ENCODE results near the gene SAP30BP. TPM values are rescaled to one million over a fixed set of nuclear protein-coding genes. Genes with fewer than 3 reads are reported as not detected.
A peak's percentile ranks its signal among the peaks of the same experiment; 100 is the strongest.

The SAP30BP gene
- polyA plus RNA-seq, 10 donors, result 61.2 to 83.6 (median 71.5) TPM

DNA sequence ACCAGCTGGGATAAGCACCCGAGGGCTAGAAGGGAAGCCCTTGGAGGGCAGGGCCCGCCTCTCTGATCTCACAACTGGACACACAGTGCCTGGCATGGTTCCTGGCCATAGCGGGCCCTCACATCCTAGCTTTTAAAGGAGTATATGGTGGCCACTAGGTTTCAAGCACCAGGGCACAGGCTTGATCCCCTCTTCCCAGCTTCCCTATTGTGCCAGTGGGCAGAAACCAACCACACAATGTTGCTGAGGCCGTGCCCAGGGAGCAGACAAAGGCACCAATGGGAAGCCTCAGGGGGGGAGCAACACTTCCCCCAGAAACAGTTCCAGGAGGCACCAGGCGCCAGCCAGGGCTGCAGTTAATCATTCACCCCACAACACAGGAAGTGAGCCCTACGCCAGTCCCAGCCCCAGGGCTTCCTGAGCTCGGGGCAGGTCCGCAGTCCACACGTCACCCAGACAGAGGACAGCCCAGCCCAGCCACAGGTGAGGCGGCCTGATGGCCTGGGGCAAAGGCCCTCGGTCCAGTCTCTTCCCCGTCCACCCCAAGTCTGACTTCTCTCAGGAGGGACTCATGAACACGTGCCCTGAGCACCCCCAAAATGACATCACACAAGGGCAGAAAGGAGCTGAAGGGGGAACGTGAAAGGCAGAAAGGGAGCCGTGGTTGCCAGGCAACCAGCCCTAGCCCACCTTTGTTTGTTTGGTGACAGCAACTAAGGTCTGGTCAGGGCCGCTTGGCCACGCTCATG is 21.1 kb upstream of the SAP30BP start:
- DNase-seq, result no peak

DNA sequence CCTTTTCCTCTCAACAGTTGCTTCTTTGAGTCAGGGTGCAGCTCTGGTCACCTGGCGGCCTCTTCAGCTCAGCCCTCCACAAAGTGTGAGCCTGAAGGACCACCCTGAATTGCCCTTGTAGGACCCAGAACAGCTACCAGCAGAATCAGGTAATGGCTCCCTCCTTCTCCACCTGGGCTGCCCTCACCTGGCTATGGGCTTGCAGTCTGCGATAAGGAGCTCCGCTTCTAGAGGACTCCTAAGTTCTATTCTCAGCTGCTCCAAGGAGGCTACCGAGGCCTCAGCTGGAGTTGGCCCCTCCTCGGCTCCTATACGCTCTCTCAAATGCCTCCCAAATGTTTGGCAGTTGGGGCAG is 20.5 kb upstream of the SAP30BP start:
- DNase-seq, result no peak

DNA sequence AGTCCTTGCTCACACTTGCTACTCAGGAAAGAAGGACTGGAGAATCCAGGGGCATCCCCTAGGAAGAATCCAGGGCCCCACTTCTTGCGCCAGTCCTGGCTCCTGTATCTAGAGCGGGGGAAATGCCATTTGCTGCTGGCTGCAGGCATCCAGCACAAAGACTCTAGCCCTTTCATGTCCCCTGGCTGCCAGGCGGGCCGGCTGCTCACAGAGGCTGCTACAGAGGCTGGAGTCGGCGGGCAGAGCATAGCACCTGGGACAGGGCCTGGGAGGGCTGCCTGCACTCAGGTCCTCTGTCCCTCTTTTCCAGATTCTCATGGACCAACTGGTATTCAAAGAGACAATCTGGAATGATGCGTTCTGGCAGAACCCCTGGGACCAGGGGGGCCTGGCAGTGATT is 20.1 kb upstream of the SAP30BP start:
- DNase-seq, result no peak

DNA sequence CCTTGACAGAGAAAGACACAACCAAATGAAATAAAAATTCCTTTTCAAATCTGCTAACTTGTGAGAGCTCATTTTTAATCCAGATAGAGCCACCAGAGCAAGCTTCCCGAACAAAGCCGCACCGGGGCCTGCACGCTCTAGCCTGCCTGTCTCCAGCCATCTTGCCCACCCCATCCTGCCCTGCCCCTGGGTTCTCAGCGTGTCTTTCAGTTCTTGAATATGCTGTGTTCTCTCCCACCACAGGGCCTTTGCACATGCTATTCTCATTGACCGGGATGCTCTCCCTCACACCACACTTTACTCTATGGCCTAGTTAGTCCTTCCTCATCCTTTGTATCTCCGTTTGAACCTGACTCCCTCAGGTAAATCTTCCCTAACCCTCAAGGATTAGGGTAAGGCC is 19.2 kb upstream of the SAP30BP start:
- DNase-seq, result no peak

DNA sequence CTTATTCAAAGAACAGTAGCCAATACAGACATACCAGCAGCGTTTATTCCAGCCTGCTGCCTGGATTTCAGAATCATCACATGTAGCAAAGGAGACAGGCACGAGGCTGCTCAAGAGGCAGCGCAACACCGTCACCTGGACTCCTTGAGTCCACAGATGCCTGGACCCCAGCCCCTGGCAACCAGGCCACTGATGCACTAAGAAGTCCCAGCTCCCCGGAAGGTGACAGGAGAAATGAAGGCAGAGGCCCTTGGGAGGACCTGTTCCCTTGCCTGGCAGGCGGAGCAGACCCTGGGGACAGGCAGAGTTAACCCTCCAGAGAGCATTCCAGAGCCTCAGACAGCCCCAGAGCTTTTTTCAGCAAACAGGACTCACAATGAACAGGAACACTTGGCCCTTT is 17.5 kb upstream of the SAP30BP start:
- DNase-seq, result no peak

DNA sequence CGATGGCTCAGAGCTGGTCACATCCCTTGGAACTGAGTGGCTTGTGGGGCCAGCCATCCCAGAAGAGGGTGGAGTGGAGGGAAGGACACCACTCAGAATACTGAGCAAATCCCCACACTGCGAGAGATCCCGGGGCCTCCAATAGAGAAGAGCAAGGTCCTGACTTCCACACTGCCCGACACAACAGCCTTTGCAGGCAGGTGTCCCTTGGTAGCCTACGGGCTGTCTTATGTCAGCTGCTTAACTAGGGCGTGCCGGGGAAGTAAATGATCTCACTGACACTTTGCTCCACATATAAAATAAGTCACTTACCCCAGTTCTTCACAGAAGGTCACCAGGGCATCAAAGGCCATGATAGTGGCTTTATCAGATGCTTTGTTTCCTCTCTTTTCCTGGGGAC is 16.3 kb upstream of the SAP30BP start:
- no peak for DNase-seq

DNA sequence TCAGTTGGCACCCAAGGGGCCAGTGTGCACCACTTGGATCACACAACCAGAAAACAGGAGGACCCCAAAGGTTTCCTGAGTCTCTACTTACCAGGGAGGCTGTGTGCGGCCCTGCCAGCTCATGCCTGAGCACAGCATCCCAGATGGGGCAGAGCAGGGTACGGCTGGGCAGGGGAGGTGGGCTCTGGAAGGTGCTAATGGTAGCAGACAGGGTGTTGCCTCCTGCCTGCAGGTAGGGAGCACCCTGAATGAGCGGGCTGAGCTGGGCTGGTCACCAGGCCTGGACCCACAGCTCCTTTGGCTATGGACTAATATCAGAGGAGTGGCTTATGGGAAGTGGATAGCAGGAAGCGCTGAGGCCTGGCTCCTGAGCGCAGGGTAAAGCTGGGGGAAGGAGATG is 14.8 kb upstream of the SAP30BP start:
- DNase-seq, result no peak

DNA sequence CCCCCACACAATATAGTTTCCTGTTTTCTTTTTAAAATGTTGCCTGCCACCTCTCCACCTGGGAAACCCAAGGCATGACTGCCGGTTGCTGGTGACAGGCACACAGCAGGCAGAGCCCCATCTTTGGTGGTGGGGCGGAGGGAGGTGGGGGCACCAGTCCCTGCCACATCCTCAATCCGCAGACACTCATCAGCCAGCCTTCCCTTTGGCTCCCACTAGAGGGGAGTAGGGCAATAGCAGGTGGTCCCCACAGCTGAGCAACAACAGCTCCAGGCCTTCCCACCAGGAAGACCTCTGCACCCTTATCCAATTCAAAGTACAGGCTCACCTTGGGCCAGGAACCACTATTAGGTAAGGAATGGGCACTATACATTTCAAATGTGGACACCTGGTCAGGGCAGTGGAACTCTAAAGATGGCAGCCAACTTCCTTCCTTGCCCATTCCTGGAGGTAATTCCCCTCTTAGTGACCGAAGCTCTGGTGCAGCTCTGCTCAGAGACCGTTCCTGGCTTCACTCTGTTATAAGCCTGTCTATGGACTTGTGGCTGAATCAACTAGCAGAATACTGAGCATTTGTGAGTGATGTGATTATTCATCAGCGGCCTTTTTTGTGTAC is 14.1 kb upstream of the SAP30BP start:
- DNase-seq, result peak in 1 of 3 donors; percentile 49

DNA sequence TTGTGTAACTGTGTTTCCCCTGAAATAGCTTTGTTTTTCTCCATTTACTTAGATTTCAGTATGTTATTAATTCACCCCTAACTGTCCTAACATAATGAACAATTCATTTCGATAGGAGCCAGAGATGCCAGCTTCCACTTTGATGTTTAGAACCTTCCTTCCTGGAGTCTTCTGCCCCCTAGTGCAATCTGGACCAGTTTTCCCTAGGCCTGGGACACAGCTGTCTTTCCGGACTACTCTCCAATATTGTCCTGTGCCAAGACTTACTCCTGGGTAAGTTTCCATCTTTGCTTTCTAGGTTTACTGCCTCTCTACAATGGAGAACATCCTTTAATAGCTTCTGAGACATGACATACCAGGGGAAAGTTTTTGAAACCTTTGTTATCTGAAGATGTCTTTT is 13.0 kb upstream of the SAP30BP start:
- DNase-seq, result no peak

DNA sequence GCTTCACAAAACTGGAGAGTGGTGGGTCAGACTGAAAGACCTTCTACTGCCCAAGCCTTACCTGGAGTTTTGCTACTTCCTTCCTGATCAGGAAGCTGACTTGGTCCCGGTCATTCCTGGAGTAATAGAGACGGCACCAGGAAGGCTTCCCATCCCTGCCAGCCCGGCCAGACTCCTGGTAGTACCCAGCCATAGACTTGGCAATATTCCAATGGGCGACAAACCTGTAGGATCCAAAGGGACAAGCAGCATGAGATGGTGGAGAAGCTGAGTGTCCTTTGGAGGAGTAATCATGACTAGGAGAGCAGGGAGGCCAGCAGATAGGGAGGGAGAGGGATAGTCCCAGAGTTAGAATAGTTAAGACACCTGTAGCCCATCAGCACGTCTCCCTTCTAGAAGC is 8.9 kb upstream of the SAP30BP start:
- DNase-seq, result no peak

DNA sequence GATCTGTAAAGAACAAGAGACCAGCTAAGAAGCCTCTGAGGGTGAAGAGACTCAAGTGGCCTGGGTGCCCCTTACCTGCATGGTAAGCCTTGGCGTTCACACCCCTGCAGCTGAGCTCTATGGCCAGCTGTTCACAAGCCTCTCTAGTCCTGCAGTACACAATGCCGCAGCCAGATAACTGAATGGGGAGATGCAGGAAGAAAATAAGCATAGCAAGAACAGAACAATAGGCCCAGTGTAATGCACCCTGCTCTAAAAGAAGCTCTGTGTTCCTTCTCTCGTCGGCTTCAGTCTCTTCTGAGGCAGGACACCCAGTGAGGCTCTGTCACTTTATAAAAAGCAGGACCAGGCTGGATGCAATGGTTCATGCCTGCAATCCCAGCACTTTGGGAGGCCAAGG is 5.6 kb upstream of the SAP30BP start:
- DNase-seq, result no peak

DNA sequence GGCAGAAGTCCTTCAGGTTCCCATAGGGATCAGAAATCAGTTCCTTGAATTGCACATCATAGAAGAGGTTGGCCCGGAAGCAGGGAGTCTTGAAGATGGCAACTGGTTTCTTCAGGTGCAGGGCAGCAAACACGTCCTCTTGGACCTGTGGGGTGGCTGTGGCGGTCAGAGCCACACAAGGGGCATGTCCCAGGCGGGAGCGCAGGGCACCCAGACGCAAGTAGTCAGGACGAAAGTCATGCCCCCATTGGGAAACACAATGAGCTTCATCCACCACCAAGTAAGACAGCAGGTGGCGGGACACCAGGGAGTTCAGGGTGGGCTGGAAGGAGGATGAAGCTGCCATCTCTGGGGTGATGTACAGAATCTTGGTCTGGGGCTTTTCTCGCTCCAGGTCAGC is 4.6 kb upstream of the SAP30BP start:
- DNase-seq, result no peak

DNA sequence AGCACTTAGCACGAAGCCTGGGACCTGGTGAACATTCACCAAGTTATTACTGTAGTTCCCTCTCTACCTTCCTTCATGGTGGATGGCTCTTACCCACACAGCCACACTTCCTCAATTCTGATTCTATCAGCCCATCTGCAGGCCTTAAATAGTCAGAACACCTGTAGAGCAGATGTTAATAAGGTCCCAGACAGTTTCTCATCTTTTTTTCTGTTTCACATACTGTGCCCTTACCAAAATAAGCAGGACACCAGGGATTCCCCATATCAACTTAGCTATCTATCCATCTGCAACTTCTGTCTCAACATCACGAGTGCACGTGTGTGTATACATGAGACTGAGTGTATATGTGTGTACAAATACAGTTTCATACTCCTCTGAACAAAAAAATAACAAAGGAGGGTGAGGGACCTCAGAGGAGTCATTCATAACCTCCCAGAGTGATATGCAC is 3.0 kb upstream of the SAP30BP start:
- DNase-seq, result no peak

DNA sequence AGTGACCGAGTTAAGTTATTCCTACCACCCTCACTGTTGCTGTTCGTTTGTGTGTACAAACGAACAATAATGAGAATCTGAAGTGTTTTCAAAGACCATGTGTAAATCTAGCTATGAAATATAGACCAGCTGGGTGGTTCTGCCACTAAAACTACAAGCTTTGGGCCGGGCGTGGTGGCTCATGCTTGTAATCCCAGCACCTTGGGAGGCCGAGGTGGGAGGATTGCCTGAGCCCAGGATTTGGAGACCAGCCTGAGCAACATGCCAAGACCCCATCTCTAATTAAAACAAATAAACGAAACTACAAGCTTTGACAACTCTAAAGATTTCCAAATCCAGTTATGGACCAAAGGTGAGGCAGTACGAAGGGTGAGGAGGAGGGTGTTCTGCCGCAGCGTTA is 1.2 kb upstream of the SAP30BP start:
- no peak for DNase-seq

DNA sequence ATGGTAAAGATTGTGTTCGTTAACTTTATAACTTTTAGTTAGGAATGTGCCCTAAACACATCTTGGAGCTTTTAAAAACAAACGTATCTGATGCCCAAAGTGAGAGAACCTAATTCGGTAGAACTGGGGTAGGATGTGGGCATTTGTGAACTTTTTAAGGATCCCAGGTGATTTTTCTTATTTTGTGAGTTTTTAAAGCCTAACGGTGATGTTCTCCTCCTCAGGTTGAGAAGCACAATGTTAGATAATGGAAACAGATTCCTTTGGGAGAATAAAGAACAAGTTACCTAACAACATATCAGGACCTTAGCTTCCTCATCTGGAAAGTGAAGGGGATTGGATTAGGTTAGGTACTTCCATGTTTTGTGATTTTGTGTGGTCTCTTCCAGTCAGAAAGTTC is 687 bp downstream of the SAP30BP start:
- no peak for DNase-seq

DNA sequence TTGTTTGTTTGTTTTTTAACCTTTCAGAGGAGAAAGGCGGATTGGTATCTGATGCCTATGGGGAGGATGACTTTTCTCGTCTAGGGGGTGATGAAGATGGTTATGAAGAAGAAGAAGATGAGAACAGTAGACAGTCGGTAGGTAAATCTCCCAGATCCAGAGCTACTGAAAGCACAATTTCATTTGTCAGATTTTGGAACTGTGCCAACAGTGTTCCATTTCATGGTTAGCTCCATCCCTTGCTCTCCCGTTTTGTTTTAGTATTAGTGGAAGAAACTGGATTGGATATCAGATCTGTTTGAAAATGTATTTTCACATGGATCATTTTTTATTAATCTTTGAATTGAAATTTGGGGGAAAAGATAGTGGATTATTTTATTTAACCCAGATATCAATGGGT is 1.4 kb downstream of the SAP30BP start:
- DNase-seq, result no peak

DNA sequence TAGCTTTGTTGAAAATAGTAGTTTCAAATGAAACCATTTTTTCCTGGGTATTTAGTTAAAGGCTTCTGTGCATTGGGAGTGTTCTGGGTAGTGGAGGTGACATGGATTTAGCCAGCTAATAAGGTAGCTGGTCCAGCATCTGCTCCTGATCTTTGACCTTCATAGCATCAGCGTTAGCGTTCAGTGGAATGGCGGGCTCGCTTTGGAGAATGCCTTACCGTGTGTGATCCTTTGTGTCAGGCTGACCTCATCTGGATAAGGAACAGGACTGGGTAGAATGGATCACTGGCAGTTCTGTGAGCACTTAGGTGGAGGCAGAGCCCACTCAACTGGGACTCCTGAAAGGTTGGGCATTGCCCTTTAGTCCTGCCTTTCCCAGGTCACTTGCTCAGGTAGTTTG is 3.7 kb downstream of the SAP30BP start:
- no peak for DNase-seq

DNA sequence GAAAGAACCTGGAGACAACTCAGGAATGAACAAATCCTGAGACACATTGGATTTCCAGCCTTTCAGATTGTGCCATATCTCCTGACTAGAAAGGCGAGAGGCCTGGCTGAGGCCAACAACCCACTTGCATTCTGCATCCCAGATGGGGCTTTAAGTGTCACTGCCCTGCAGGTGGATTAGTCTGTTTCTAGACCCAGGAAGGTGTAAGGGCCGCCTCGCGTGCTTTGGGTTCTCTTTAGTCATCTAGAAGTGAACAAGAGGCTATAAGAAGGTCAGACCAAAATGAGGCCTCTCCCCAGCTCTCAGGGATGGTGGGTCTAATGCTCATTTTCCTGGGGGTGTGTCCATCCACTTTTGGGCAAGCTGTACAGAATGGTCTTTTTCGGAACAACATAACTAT is 4.9 kb downstream of the SAP30BP start:
- DNase-seq, result no peak

DNA sequence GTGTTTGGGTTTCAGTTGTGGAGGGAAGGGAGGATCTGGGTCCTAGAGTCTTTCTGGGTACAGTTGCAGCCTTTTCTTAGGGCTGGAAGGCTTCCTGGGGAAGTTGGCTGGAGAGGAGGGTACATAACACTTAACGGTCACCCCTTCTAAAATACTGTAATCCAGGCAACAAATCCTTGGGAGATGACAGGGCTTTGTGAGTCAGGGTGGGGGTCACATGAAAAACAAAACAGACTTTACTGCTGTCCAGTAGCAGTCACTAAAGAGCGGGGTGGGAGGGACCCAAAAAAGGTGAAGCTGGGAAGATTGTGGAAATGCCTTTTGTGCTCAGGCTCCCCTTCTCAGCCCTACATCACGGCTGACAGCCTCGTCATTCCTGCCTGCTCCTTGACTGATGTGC is 6.3 kb downstream of the SAP30BP start:
- no peak for DNase-seq

DNA sequence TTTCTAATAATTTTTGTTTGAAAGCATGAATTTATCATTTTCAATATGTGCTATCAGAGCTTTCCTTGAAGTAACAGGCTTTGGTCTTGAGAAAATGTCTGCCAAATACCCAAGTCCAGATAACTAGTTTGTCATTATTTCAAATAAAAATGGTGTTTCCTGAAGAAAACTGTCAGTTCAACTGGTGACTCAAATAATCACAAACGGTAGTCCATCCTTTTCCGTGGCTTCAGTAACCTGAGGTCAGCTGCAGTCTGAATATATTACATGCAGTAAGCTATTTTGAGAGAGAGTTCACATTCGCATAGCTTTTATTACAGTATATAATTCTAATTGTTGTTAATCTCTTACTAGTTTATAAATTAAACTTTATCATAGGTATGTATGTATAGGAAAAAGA is 9.3 kb downstream of the SAP30BP start:
- no peak for DNase-seq

DNA sequence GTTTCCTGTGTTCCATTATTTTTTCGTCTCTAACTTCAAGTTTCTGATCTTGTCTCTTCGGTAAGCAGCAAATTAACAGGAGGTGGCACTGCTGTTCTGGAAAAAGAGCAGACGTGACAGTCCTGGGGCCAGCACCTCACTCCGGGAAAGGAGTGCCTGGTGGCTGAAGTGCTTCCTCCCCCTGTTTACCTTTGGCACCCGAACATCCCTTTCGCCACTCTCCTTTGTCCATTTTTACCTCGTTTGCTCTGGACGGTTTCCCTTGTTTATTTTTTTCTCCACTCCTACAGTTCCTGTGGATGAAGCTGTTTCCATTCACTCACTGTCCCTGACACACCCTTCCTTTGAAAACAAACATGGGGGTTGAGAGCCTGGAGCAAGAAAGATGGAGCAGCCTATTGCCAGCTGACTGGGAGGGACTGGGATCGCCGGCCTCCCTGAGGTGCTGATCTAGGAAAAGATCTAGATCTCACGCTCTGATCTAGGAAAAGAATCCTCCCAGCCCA is 12.6 kb downstream of the SAP30BP start:
- no peak for DNase-seq

DNA sequence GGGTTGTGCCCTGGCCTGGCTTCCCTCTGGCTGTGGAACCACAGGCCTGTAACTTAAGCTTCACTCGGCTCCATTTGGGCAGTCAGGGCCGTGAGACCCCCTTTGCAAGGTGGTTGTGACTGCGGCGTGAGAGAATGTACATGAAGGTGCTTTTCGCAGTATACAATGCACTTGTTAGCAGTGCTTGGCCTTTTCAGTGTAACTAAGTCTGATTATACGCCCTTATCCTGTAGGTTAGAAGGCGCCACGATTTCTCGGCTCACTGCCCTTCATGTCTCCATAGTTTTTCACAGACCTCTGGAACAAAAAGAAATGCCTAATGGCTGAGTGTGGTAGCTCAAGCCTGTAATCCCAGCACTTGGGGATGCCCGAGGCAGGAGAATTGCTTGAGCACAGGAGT is 13.3 kb downstream of the SAP30BP start:
- no peak for DNase-seq

DNA sequence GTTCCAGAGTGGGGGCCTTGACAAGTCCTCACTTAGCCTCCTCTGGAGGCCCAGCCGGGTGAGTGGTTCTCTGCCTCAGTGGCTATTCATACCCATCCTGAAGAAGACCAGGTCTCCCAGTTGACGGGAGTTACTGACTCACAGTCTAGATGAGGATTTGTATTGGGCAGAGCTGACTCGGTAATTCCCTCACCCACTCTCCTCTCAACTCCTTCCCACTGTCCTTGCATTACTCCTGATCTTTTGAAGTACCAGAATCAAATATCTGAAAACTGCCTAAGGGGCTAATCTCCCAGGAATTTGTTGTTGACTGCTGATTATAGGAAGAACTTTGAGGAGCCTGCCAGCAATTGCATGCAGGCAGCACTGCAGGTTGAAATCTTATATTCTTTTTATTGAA is 14.2 kb downstream of the SAP30BP start:
- DNase-seq, result no peak

DNA sequence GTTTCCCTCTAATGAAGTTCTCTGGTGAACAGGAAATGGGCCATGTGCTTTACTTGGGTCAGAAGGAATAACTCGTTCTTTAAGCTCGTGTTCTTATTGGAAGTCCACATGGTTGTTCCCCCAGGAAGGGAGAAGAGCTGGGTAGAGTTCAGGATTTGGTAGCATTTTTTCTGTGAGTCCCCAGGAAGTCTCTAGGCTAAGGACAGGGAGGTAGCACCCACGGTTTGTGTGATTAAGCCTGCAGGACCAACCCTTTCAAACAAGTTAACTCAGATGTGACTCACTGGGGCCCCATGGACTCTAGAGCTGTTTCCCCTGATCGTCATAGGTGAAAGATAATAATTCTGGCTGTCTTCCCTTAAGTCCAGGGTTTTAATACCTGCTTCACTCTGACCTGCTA is 16.4 kb downstream of the SAP30BP start:
- DNase-seq, result no peak
